ENCODE measurements around the gene TREX2. TPM values are rescaled to one million over a fixed set of nuclear protein-coding genes. Genes with fewer than 3 reads are reported as not detected.

TREX2 gene
- total RNA-seq, 2 experiments from 2014 or later = 3.7 to 6.7 TPM

GRCh38 chrX:153494541-153495361 is 48.9 kb upstream of the TREX2 start, which contains the start of gene BGN:
Gene BGN (plus strand): TSS chrX:153494980. CDS start chrX:153504632, 9,652 bp downstream.
- TF ChIP-seq EZH2phosphoT487 (IDR thresholded peaks at IDR 0.05; ENCODE audit: borderline replicate concordance, low read depth, low read length) (no peak), CTCF (conservative IDR thresholded peaks at IDR 0.05; ENCODE audit: low read length) (no peak)
- ChIA-PET CTCF (ENCODE audit: unreplicated experiment) (no interaction called here), POLR2A (no interaction called here)
- no peak for DNase-seq (ENCODE audit: low spot score)
- Histone ChIP-seq H2AFZ (ENCODE audit: low read length) (no peak within 1 kb of the TSS), H3K27ac (ENCODE audit: low read depth, low read length, poor library complexity, severe bottlenecking) (no peak within 1 kb of the TSS), H3K9me2 (ENCODE audit: insufficient read depth, low read length) (no peaks in the 10 kb centered on the region), H3K79me2 (ENCODE audit: insufficient read depth, low read depth, low read length) (no peaks in the 10 kb centered on the region), H3K4me1 (ENCODE audit: insufficient read depth, low read length, poor library complexity, severe bottlenecking) (no peaks in the 10 kb centered on the region), H3K9me3 (ENCODE audit: low read length) (no peaks in the 10 kb centered on the region), H3K4me3 (ENCODE audit: low read depth, low read length, poor library complexity, severe bottlenecking) (no peak within 1 kb of the TSS), H3K36me3 (ENCODE audit: insufficient read depth, low read length) (no peaks in the 10 kb centered on the region), H4K20me1 (ENCODE audit: insufficient read depth, low read length) (no peaks in the 10 kb centered on the region), H3K4me2 (ENCODE audit: low read length) (no peak within 1 kb of the TSS)
- BruUV-seq (replicated peaks) = no TSS peak
- intact Hi-C loops (cut with micrococcal nuclease; ENCODE audit: unreplicated experiment) = no loop called here

- H4K20me1 ChIP-seq (ENCODE audit: insufficient read depth, low read length) = no peaks in the 10 kb centered on the region
- H3K4me1 ChIP-seq (ENCODE audit: insufficient read depth, low read length, poor library complexity, severe bottlenecking) = no peaks in the 10 kb centered on the region
- no peak overlapping the region for H3K4me2 ChIP-seq (ENCODE audit: low read length)
- H3K27ac ChIP-seq (ENCODE audit: low read depth, low read length, poor library complexity, severe bottlenecking) = no peak overlapping the region
- H3K36me3 ChIP-seq (ENCODE audit: insufficient read depth, low read length) = no peaks in the 10 kb centered on the region
- no peak for DNase-seq (ENCODE audit: low spot score)
- no peaks in the 10 kb centered on the region for H3K9me2 ChIP-seq (ENCODE audit: insufficient read depth, low read length)
- POLR2A ChIA-PET = no interaction called here
- BruUV-seq (replicated peaks) = no TSS peak
- intact Hi-C loops (cut with micrococcal nuclease; ENCODE audit: unreplicated experiment) = no loop called here
- CTCF ChIA-PET (ENCODE audit: unreplicated experiment) = interaction anchor here (0.5 kb wide), 1 partner anchor 23 kb away, joined by 5 read pairs; no protein-coding TSS in a partner anchor
- TF ChIP-seq CTCF (conservative IDR thresholded peaks at IDR 0.05; ENCODE audit: low read length) (no peak), EZH2phosphoT487 (IDR thresholded peaks at IDR 0.05; ENCODE audit: borderline replicate concordance, low read depth, low read length) (no peak)
- H3K4me3 ChIP-seq (ENCODE audit: low read depth, low read length, poor library complexity, severe bottlenecking) = no peak overlapping the region
- H3K9me3 ChIP-seq (ENCODE audit: low read length) = no peaks in the 10 kb centered on the region
- H3K79me2 ChIP-seq (ENCODE audit: insufficient read depth, low read depth, low read length) = no peaks in the 10 kb centered on the region
- H2AFZ ChIP-seq (ENCODE audit: low read length) = no peak overlapping the region
These were observed 48.2 kb upstream of the TREX2 start for GRCh38 chrX:153494061-153494460.

- CTCF ChIA-PET (ENCODE audit: unreplicated experiment) = no interaction called here
- TF ChIP-seq CTCF (conservative IDR thresholded peaks at IDR 0.05; ENCODE audit: low read length) (no peak), EZH2phosphoT487 (IDR thresholded peaks at IDR 0.05; ENCODE audit: borderline replicate concordance, low read depth, low read length) (no peak)
These were observed 47.2 kb upstream of the TREX2 start for GRCh38 chrX:153493085-153493484.

More at GRCh38 chrX:153493085-153493484, 47.2 kb upstream of the TREX2 start:
- no TSS peak for BruUV-seq (replicated peaks)
- Histone ChIP-seq H2AFZ (ENCODE audit: low read length) (no peak overlapping the region), H3K9me3 (ENCODE audit: low read length) (no peaks in the 10 kb centered on the region), H3K9me2 (ENCODE audit: insufficient read depth, low read length) (no peaks in the 10 kb centered on the region), H3K36me3 (ENCODE audit: insufficient read depth, low read length) (no peaks in the 10 kb centered on the region), H3K4me3 (ENCODE audit: low read depth, low read length, poor library complexity, severe bottlenecking) (no peak overlapping the region), H3K79me2 (ENCODE audit: insufficient read depth, low read depth, low read length) (no peaks in the 10 kb centered on the region), H3K27ac (ENCODE audit: low read depth, low read length, poor library complexity, severe bottlenecking) (no peak overlapping the region), H3K4me1 (ENCODE audit: insufficient read depth, low read length, poor library complexity, severe bottlenecking) (no peaks in the 10 kb centered on the region), H3K4me2 (ENCODE audit: low read length) (no peak overlapping the region), H4K20me1 (ENCODE audit: insufficient read depth, low read length) (no peaks in the 10 kb centered on the region)
- intact Hi-C loops (cut with micrococcal nuclease; ENCODE audit: unreplicated experiment) = no loop called here
- DNase-seq (ENCODE audit: low spot score) = no peak
- POLR2A ChIA-PET = no interaction called here

All from OCI-LY7 (cell line).